SK-N-MC (cell line): ENCODE results near the gene COPS7A.
A peak's percentile ranks its signal among the peaks of the same experiment; 100 is the strongest.
"Not testable (repeated sequence)": the region's sequence is repeated elsewhere in the genome, so short reads cannot be mapped to it uniquely, and the experiment has no call there.

Experiments used
- DNase-seq: peaks from one replicate; pipeline ENCODE4 v3.0.0-alpha.2; 2011; ENCODE audit warnings: low read depth, low spot score
- H3K27ac ChIP-seq: fragments of 200-600 bp; sonication (generic); 2 replicates; pipeline ENCODE4 v1.5.1; 2016; ENCODE audit warnings: mixed run types
- H3K36me3 ChIP-seq: fragments of 200-600 bp; sonication (generic); 2 replicates; pipeline ENCODE4 v1.6.1; 2017; ENCODE audit warnings: antibody characterized with exemption, low read length, mixed read lengths; ENCODE audit not compliant: insufficient read depth
- H3K4me3 ChIP-seq: fragments of 200-600 bp; sonication (generic); 2 replicates; pipeline ENCODE4 v1.5.1; 2016
- H3K9ac ChIP-seq: fragments of 200-600 bp; sonication (generic); 2 replicates; pipeline ENCODE4 v1.8.0; 2017; ENCODE audit warnings: mixed run types, mixed read lengths; ENCODE audit not compliant: insufficient read length
- H3K9me3 ChIP-seq: fragments of 200-600 bp; sonication (generic); 2 replicates; pipeline ENCODE4 v1.6.1; 2017; ENCODE audit warnings: low read depth, mild to moderate bottlenecking, antibody characterized with exemption, low read length, moderate library complexity, mixed read lengths
- EZH2 ChIP-seq: fragments of 200-600 bp; sonication (generic); IDR thresholded peaks from one replicate; pipeline ENCODE4 v1.6.1; 2017; ENCODE audit warnings: antibody characterized with exemption
- FOXP2 ChIP-seq: optimal IDR thresholded peaks from 2 replicates; pipeline ENCODE3; 2011; ENCODE audit warnings: mild to moderate bottlenecking, moderate library complexity; ENCODE audit not compliant: insufficient read depth; ENCODE audit errors: extremely low read length, control extremely low read depth
- POLR2AphosphoS5 ChIP-seq: IDR thresholded peaks from 2 replicates; pipeline ENCODE4 v1.6.1; 2012; ENCODE audit warnings: mild to moderate bottlenecking, low read depth, low read length, borderline replicate concordance

The COPS7A gene

GRCh38 chr12:6722863-6723262 lies 983 bp upstream of the COPS7A start:
- no peaks in the 10 kb centered on the region for H3K9me3 ChIP-seq
- H3K4me3 ChIP-seq, result peak overlapping the region; percentile 87
- no peak for TF ChIP-seq EZH2
- no peak for TF ChIP-seq FOXP2
- no peak for TF ChIP-seq POLR2AphosphoS5
- H3K9ac ChIP-seq, result peak overlapping the region; percentile 97
- DNase-seq, result no peak
- peaks cover 7% of the 10 kb centered on the region; the same call in 1 of the 2 replicates for H3K36me3 ChIP-seq
- peak overlapping the region; percentile 93; the same call in 1 of the 2 replicates for H3K27ac ChIP-seq

GRCh38 chr12:6724409-6724797 lies 557 bp downstream of the COPS7A start:
- Histone ChIP-seq H3K36me3 (peaks cover 23% of the 10 kb centered on the region; the same call in 1 of the 2 replicates), H3K9ac (peak overlapping the region; percentile 97), H3K4me3 (peak overlapping the region; percentile 87), H3K9me3 (no peaks in the 10 kb centered on the region), H3K27ac (peak overlapping the region; percentile 79)
- DNase-seq, result no peak
- TF ChIP-seq POLR2AphosphoS5, result no peak
- TF ChIP-seq FOXP2, result peak; percentile 10
- no peak for TF ChIP-seq EZH2

GRCh38 chr12:6725350-6725749 lies 1.5 kb downstream of the COPS7A start:
- Histone ChIP-seq H3K9me3 (no peaks in the 10 kb centered on the region), H3K4me3 (no peak overlapping the region), H3K9ac (no peak overlapping the region), H3K36me3 (peaks cover 32% of the 10 kb centered on the region), H3K27ac (no peak overlapping the region)
- TF ChIP-seq FOXP2 (no peak), POLR2AphosphoS5 (no peak), EZH2 (no peak)
- DNase-seq, result no peak

GRCh38 chr12:6729186-6729585 lies 5.3 kb downstream of the COPS7A start:
- no peak overlapping the region for H3K27ac ChIP-seq
- peaks cover 46% of the 10 kb centered on the region for H3K36me3 ChIP-seq
- no peak for TF ChIP-seq POLR2AphosphoS5
- TF ChIP-seq FOXP2, result no peak
- TF ChIP-seq EZH2, result no peak
- no peak for DNase-seq
- no peaks in the 10 kb centered on the region for H3K9me3 ChIP-seq
- H3K4me3 ChIP-seq, result no peak overlapping the region
- H3K9ac ChIP-seq, result no peak overlapping the region

GRCh38 chr12:6730169-6730568 lies 6.3 kb downstream of the COPS7A start:
- Histone ChIP-seq H3K4me3 (no peak overlapping the region), H3K9ac (no peak overlapping the region), H3K36me3 (peaks cover 54% of the 10 kb centered on the region), H3K9me3 (no peaks in the 10 kb centered on the region), H3K27ac (no peak overlapping the region)
- no peak for TF ChIP-seq POLR2AphosphoS5
- no peak for TF ChIP-seq FOXP2
- no peak for TF ChIP-seq EZH2
- DNase-seq, result no peak

- Histone ChIP-seq H3K4me3 (no peak overlapping the region), H3K36me3 (peaks cover 31% of the 10 kb centered on the region), H3K27ac (no peak overlapping the region), H3K9me3 (no peaks in the 10 kb centered on the region), H3K9ac (no peak overlapping the region)
- no peak for DNase-seq
- no peak for TF ChIP-seq POLR2AphosphoS5
- no peak for TF ChIP-seq FOXP2
- no peak for TF ChIP-seq EZH2
Observed at GRCh38 chr12:6734506-6735387, 10.9 kb downstream of the COPS7A start.

GRCh38 chr12:6735448-6736191 lies 11.8 kb downstream of the COPS7A start:
- no peak for DNase-seq
- H3K9ac ChIP-seq, result no peak overlapping the region
- H3K4me3 ChIP-seq, result no peak overlapping the region
- H3K27ac ChIP-seq, result 0 out of 2 replicates have a peak overlapping the region, but pooled peaks have one; percentile 6
- H3K36me3 ChIP-seq, result peaks cover 23% of the 10 kb centered on the region; the same call in 1 of the 2 replicates
- TF ChIP-seq EZH2 (no peak), POLR2AphosphoS5 (no peak), FOXP2 (no peak)
- H3K9me3 ChIP-seq, result no peaks in the 10 kb centered on the region

GRCh38 chr12:6736754-6737153 lies 12.9 kb downstream of the COPS7A start:
- H3K9ac ChIP-seq, result no peak overlapping the region
- no peak overlapping the region for H3K27ac ChIP-seq
- no peaks in the 10 kb centered on the region for H3K9me3 ChIP-seq
- TF ChIP-seq POLR2AphosphoS5 (no peak), EZH2 (no peak), FOXP2 (no peak)
- peaks cover 14% of the 10 kb centered on the region; the same call in 1 of the 2 replicates for H3K36me3 ChIP-seq
- DNase-seq, result no peak
- H3K4me3 ChIP-seq, result no peak overlapping the region

GRCh38 chr12:6742080-6742479 lies 18.2 kb downstream of the COPS7A start:
- not testable (repeated sequence) for H3K9me3 ChIP-seq, H3K27ac ChIP-seq, H3K9ac ChIP-seq, H3K4me3 ChIP-seq, DNase-seq
- peaks cover 10% of the 10 kb centered on the region for H3K36me3 ChIP-seq
